HG03175 (cell line): ENCODE measurements around the gene TSPAN6.

Experiments used
- ATAC-seq: cut with Tn5 transposase; IDR thresholded peaks from one replicate; pipeline ENCODE4 v1.9.1; 2021; ENCODE audit warnings: mild to moderate bottlenecking, moderate library complexity; ENCODE audit not compliant: unreplicated experiment

TSPAN6 gene

GRCh38 chrX:100648458-100649417, 12.1 kb upstream of the TSPAN6 start:
- no peak for ATAC-seq

- no peak for ATAC-seq
Observed at GRCh38 chrX:100647739-100648138, 11.1 kb upstream of the TSPAN6 start.

DNA sequence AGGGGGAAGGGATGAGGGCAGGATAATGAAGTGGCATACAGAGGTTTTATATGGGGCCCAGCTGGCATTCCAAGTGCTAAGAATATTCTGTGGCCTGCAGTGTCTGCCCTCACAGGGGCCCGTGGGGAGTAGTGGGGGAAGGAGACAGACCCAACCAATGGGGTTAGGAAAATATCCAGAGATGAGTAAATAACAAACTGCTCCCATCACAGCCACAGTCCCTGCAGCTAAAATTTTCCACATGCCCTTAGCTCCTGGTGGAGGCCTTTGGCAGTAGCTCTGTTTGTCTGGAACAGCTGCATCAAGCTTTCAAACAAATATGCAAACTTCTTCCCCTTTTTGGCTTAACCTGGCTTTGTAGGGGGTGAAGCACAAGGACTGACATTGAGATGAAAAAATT, 10.5 kb upstream of the TSPAN6 start:
- ATAC-seq: no peak

GRCh38 chrX:100645106-100645505, 8.5 kb upstream of the TSPAN6 start:
- no peak for ATAC-seq

GRCh38 chrX:100643956-100644860, 7.6 kb upstream of the TSPAN6 start, which contains the start of gene SRPX2:
SRPX2 (plus strand) TSS chrX:100644199; CDS start chrX:100646323, 2,124 bp downstream.
- no peak for ATAC-seq

DNA sequence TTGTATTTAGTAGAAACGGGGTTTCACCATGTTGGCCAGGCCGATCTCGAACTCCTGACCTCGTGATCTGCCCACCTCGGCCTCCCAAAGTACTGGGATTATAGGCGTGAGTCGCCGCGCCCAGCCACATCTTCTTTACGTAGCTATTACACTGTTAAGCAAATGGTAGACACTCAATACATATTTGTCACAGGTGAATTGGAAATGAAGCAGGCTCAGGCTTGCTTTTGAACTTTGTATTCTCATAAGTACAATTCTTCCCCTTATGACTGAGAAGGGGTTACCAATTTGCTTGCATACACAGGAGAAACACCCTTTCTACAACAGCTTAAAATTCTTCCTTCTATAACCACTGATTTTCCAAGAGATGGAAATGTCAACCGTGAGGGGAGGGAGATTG, 6.6 kb upstream of the TSPAN6 start:
- ATAC-seq: no peak

GRCh38 chrX:100642290-100642689, 5.7 kb upstream of the TSPAN6 start:
- ATAC-seq: no peak

- ATAC-seq: peak; percentile 5
Observed at GRCh38 chrX:100635989-100636320, 651 bp downstream of the TSPAN6 start.

DNA sequence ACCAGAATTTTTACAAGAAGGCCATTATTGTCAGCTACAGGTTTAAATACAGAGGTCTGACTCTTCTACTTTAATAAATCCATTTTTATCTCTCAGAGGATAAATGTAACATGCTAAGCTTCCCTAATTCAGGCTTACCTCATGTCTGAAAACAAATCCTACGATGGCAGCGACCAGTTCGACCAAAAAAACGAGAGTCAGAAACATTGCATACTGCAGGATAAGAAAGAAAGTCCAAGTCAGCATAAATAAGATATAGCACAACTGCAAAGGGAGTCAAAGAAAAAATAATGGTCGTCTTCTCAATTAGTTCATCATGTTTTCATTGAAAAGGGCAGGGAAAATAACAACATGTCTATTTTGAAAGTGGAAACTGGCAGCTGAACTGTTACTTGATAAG, 1.6 kb downstream of the TSPAN6 start:
- no peak for ATAC-seq

- ATAC-seq: peak; percentile 89
Observed at GRCh38 chrX:100625985-100626491, 10.6 kb downstream of the TSPAN6 start.

- ATAC-seq: no peak
Observed at GRCh38 chrX:100623001-100623400, 13.6 kb downstream of the TSPAN6 start.

DNA sequence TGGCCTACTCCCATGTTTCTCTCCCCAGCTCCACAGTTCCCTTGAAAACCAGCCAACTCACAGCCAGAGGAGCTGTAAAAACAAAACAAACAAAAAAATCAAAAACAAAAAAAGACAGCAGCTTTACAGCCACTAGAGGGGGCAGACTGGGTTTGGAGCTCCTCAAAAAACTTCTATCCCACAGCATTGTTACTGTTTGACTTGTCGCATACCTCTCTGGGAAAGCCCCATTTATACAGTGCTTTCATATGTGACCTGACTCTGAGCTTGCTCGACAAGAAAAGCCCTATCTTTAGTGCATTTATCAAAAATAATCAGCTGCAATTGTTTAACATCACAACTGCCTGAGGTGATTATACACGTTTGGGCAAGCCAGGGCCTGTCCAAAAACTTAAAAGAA, 21.6 kb downstream of the TSPAN6 start:
- peak; percentile 100 for ATAC-seq

DNA sequence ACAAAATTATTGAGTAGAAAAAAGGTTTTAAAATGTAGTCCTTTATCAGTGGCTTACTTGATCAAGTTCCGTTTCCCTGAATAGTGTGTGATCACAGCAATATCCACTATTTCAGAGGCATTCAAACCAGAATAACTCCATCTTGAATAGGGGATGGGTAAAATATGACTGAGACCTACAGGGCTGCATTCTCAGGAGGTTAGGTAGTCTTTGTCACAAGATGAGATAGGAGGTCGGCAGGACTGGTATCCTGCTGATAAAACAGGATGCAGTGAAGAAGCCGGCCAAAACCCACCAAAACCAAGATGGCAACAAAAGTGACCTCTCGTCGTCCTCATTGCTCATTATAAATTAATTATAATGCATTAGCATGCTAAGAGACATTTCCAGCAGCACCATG, 24.7 kb downstream of the TSPAN6 start:
- ATAC-seq: no peak

DNA sequence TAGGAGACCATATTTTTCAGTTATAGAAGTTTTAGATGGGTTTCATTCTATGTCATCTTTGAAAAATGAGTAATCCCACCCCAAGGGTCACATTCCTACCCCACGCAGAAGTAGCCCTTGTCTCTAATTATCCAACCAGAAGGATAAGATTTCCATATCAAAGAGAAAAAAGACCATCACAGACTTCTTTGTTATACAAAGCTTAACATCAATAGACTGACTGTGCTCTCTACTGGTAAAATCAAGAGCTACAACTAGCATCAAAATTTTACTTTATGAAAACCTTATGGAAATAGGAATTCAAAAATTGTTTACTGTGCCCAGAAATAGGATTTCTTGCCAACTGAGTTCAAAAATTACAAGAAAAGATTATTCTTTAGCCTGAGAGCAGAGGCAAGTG, 27.0 kb downstream of the TSPAN6 start:
- no peak for ATAC-seq

- no peak for ATAC-seq
Observed at GRCh38 chrX:100606753-100607152, 29.9 kb downstream of the TSPAN6 start.

DNA sequence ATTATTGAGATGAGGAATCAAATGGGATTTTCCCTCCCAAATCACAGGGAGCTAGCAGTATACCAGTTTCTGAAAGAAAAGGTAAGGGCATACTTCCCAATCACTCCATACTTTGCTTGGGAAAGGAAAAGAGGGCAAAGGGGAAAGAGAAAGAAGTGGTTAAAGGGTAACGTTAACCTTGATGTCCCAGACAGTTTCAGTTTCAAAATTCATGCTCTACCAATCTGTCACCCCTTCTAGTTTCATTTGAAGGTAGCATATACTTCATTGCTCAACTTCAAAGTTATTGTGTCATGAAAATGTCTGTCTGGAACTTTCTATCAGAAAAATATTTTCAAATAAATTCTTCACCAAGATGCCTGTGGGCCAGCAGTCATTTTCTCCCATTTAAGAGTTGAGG, 35.8 kb downstream of the TSPAN6 start:
- ATAC-seq: peak; percentile 88

GRCh38 chrX:100600340-100600739, 36.3 kb downstream of the TSPAN6 start:
- no peak for ATAC-seq

- no peak for ATAC-seq
Observed at GRCh38 chrX:100599456-100599855, 37.1 kb downstream of the TSPAN6 start.

- no peak for ATAC-seq
Observed at GRCh38 chrX:100596601-100597000, 40.0 kb downstream of the TSPAN6 start.

DNA sequence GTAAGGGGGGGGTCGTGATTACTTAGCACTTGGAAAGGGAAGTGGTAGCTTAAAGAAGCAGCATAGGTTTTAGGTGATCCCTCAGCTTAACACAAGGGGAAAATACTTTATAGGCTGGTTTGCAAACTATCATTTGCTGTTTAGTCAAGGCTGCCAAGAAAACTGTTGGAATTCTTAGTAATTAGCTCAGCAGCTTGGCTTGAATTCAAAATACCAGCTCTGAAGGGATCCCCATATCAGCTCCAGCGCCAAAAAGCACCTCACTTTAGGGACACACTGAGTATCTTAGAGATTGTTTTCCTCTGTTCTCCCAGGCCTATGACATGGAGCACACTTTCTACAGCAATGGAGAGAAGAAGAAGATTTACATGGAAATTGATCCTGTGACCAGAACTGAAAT, 43.0 kb downstream of the TSPAN6 start:
- ATAC-seq: no peak

DNA sequence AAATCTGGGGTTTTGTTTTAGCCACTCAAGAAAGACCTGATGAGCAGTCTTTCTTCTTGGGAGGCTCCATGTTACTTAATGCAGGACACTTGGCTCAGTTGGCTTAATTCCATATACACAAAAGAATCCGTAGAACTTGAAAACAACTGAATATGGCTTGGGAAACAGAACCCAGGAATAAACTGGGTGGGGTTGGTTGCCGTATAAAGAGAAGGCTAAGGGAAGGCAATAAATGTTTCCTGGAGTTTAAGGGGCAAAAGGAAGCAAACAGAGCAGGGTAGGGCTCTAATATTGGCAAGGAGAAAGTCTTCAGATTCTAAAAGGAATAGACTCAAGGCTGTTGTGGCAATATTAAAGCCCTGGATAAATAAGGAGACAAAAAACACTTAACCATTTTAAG, 43.5 kb downstream of the TSPAN6 start:
- ATAC-seq: no peak
